ENCODE results near the gene RELT.

The RELT gene

GRCh38 chr11:73392108-73393010, 16.2 kb downstream of the RELT start:
- no peak for DNase-seq (ENCODE audit: low spot score)

GRCh38 chr11:73393011-73393380, 16.8 kb downstream of the RELT start:
- no peak for DNase-seq (ENCODE audit: low spot score)

DNA sequence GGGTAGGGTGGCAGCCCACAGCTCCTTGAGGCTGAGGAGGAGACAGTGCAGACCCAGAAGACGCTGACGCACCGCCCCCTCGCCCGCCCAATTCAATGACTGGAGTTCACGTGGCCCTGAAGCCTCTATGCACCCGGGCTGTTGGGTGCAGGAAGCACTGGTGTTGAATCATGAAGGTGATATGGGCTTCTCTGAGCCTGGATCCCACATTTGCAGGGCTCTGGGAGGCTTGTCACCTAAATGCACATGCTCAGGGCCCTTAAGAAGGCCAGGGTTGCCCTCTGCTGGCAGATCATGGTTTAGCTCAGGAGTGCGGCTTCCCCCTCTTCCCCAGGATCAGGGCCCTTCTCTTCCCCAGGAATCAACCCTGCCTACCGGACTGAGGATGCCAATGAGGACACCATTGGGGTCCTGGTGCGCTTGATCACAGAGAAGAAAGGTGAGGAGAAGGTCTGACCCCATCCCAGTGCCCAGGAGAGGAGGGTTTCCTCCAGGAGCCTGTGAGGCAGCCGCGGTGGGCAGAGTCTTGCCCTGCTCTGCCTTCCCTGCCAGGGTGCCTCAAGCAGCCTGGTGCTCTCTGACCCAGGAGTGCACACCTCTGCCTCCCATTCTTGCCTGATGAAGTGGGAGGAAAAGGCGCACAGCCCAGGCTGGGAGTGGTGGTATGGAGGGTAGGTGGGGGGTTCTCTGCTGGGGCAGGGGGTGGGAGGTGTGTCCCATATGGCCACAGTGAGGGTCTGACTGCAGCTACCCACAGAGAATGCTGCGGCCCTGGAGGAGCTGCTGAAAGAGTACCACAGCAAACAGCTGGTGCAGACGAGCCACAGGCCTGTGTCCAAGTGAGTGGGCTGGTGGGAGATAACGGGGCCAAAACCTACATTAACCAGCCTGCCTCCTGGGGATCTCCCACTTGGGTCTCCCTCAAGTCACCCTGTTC, 17.5 kb downstream of the RELT start:
- DNase-seq (ENCODE audit: low spot score), result peak; percentile 78

GRCh38 chr11:73394416-73395296, 18.5 kb downstream of the RELT start:
- DNase-seq (ENCODE audit: low spot score), result no peak

DNA sequence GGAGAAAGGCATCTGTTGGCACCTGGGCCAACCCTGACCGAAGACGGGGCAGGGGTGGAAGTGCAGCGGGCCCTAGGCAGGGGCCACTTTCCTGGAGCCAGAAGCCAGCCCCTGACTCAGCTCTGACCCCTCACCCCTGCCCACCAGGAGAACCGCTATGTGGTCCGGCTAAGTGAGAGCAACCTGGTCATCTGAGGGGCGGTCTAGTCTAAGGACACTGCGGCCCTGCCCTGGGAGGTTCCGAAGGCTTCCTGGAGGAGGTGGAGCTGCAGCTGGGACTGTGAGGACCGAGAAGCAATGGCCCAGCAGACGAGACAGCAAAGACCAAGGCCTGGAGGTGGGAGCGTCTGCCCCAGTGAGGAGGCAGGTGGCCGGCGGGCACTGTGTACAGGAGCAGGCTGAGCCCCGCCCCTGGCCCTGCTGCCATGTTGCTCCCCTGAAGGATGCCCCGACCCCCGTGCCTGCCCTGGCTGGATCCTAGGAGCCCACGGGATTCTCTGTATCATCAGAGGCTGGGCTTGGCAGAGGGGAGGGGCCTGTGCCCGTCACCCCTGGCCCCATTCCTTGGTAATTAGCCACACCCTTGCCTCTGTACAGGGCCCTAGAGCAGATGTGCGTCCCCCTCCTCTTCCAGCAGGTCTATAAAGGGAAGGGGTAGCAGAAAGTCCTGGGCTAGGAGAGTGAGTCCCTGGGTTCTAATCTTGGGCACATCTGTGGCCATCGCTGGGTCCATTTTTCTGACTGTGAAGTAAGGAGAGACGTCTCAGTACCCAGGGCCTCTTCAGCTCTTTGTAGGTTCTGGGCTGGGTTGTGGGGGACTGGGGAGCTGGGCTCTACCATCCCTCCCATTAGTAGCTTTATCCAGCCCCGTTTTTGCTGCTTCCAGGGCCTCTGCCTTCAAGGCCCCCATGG, 19.4 kb downstream of the RELT start:
- no peak for DNase-seq (ENCODE audit: low spot score)

DNA sequence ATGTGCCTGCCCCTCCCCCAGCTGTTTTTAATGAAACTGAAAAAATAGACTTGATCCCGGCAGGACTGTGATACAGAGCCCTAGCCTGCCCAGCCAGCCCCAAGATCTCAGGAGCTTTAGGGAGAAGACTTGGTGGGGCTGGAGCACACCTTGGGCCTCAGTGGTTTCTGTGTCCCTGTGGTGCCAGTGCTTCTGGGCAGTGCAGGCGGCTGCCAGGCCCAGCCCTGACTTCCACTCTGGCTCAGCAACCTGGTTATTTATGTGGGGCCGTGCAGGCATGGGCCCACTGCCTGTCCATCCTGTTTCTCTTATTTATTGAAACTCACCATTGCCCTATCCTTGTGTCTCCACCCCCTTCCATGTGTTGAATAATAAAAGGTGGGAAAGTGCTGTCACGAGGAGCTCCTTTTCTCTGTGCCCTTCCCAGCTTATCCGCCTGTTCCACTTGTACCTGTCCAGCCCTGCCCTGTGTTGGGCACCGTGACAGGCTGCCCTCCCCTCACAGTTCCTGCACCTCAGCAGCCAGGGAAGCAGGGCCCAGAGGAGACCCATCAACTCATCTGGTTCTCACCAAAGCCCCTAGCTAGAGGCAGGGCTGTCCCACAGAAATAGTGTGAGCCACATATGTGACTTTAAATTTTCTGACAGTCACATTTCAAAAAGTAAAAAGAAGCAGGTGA, 20.2 kb downstream of the RELT start:
- DNase-seq (ENCODE audit: low spot score), result no peak

GRCh38 chr11:73396985-73397384, 20.8 kb downstream of the RELT start:
- DNase-seq (ENCODE audit: low spot score), result no peak

DNA sequence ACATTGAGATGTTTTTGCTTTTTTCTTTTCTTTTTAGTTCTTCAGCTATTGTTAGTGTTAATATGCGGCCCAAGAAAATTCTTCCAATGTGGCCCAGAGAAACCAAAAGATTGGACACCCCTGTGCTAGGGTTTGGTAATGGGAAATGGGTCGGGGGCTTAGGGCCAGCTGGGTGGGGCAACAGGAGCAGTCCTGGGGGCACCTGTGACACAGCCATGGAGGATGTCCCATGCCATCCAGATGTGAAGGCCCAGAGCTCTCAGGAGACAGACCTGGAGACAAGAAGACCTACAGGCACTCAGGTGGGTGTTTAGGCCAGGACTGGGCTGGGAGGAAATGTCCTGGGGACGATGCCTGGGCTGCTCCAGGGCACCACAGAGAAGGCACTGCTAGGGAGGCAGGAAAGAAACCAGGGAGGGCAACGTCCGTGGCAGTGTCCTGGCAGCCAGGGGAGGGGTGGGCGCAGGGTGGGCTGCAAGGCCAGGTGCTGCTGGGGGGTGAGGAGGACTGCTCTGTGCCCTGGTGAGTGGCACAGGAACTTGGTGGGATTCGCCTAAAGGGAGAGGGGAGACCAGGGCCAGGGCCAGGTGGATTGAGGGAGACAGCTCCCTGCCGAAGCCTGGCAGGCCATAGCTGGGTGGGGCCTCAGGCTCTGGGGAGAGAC, 21.4 kb downstream of the RELT start:
- DNase-seq (ENCODE audit: low spot score), result no peak

DNA sequence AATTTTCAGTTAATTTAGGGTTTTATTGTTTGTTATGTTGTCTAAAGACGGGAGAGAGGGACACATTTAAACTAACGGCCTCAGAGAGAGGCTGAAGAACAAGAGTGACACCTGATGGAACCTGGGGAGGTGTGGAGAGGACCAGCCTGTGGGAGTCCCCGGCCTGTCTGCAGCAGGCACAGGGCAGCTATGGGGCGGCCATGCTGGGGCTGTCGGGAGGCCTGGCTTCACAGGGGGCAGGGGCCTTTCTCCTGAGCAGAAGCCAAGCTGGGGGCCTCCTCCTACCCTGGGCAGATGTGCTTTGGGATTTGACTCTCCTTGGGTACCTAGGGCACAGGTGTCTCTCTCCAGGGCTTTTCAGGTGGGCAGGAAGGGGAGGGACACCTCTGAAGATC, 21.9 kb downstream of the RELT start:
- no peak for DNase-seq (ENCODE audit: low spot score)

GRCh38 chr11:73398721-73399120, 22.5 kb downstream of the RELT start:
- no peak for DNase-seq (ENCODE audit: low spot score)

DNA sequence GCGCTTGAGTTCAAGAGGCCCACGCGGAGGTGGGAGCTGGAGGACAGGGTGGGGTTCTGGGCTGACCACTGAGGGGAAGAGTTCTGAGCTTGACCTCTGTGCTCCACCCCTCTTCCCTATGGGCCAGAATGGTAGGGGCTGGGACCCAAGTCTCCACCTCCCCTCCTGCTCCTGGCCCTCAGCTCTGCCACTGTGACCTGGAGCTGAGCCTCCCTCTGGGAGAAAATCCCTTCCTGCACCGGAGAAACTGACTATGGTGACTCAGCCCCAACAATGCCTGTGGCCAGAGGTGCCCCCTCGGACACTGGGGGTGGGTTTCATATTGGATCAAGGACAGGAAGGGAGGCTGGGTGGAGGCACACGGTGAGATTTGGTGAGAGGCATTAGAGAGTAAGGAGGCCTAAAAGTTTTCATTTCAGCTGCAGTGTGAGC, 23.0 kb downstream of the RELT start:
- DNase-seq (ENCODE audit: low spot score), result no peak

DNA sequence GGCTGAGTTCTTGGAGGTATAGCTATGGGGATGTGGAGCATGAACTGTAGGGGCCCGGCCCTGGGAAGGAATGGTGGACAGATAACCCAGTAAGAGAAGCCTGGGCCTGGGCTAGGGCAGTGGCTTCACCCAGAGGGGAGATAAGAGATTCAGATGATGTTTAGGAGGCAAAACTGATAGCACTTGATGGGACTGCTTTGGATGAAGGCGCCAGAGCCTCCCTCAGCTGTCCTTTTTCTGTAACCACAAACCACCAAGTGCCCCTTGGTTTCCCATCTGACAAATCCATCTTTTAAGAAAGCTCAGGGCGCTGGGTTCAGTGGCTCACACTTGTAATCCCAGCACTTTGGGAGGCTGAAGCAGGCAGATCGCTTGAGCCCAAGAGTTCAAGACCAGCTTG, 23.4 kb downstream of the RELT start:
- DNase-seq (ENCODE audit: low spot score), result no peak

DNA sequence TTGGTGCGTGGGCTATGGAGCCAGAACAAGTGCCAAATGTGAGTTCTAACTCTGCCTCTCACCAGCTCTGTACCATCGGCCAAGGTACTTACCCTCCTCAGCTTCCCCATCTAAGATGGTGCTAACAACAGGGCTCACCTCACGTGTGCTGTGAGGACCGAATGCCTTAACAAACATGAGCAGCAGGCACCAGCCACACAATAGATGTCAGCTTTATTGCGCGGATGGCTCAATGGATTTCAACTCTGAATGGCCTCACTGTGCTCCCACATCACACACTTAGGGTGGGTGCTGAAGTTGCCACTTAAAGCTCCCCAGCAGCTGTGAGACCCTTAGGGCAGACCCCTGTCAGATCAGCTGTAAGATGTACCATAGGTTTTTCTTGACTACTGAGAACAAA, 24.1 kb downstream of the RELT start:
- DNase-seq (ENCODE audit: low spot score), result no peak

- no peak for DNase-seq (ENCODE audit: low spot score)
Measured at GRCh38 chr11:73401217-73401923, 25.2 kb downstream of the RELT start.

- DNase-seq (ENCODE audit: low spot score), result no peak
Measured at GRCh38 chr11:73401924-73402833, 26.0 kb downstream of the RELT start.

- DNase-seq (ENCODE audit: low spot score), result no peak
Measured at GRCh38 chr11:73402834-73403185, 26.6 kb downstream of the RELT start.

DNA sequence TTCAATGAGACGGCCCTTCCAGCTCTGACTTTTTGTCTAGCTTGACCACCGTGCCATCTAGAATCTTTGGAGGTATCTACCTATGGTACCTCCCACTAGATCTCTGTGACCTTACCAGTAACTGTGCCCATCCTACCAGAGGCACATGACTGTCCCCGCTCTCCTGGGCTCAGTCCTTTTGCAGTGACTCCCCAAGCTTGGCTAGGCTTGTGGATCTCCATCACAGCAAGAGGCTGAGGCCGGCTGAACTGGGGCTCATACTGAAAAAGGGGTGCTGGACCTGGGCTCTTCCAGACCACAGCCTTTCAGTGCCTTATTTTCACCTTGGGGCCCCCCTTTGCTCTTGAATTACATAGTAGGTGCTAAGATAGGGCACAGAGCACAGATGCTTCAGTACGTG, 27.3 kb downstream of the RELT start:
- DNase-seq (ENCODE audit: low spot score), result no peak

- peak; percentile 90 for DNase-seq (ENCODE audit: low spot score)
Measured at GRCh38 chr11:73404048-73404447, 27.8 kb downstream of the RELT start.

All from pons (tissue), 1 donor.